Mesenchymal stem cell (in vitro differentiated cells and primary cell): ENCODE results near the gene MYLK3.

Experiments used
- DNase-seq: peaks from one replicate; pipeline ENCODE4 v3.0.0-alpha.2; 2013
- H2AFZ ChIP-seq: one replicate; pipeline ENCODE4 v1.6.1; 2013; ENCODE audit warnings: low read depth, mild to moderate bottlenecking, control low read depth, inconsistent platforms, low read length, moderate library complexity
- H2AK5ac ChIP-seq: 2 replicates; pipeline ENCODE4 v1.6.1; 2013; ENCODE audit warnings: low read length, moderate library complexity, mild to moderate bottlenecking, inconsistent platforms; ENCODE audit not compliant: severe bottlenecking
- H2BK120ac ChIP-seq: one replicate; pipeline ENCODE4 v1.6.1; 2013; ENCODE audit warnings: low read depth, mild to moderate bottlenecking, inconsistent platforms, low read length, moderate library complexity
- H2BK12ac ChIP-seq, 2 experiments: one replicate each; pipeline ENCODE4 v1.6.1; 2013; ENCODE audit warnings: inconsistent platforms in 2 of 2, low read length in 2 of 2, mild to moderate bottlenecking in 2 of 2, moderate library complexity in 2 of 2, control low read depth in 1 of 2
- H2BK15ac ChIP-seq: one replicate; pipeline ENCODE4 v1.6.1; 2013; ENCODE audit warnings: mild to moderate bottlenecking, low read depth, inconsistent platforms; ENCODE audit not compliant: poor library complexity, severe bottlenecking
- H2BK5ac ChIP-seq: 2 replicates; pipeline ENCODE4 v1.6.1; 2013; ENCODE audit warnings: low read depth, mild to moderate bottlenecking, low read length, control low read depth, inconsistent platforms; ENCODE audit not compliant: poor library complexity, severe bottlenecking
- H3K14ac ChIP-seq, 2 experiments: one replicate each; pipeline ENCODE4 v1.6.1; 2013; ENCODE audit warnings: inconsistent platforms in 2 of 2, low read length in 2 of 2, control low read depth in 1 of 2, mild to moderate bottlenecking in 1 of 2, moderate library complexity in 1 of 2
- H3K18ac ChIP-seq, 2 experiments: one replicate each; pipeline ENCODE4 v1.6.1; 2013; ENCODE audit warnings: inconsistent platforms in 2 of 2, low read length in 2 of 2, control low read depth in 1 of 2, low read depth in 1 of 2, mild to moderate bottlenecking in 1 of 2
- H3K23ac ChIP-seq, 2 experiments: one replicate each; pipeline ENCODE4 v1.6.1; 2013; ENCODE audit warnings: inconsistent platforms in 2 of 2, low read length in 2 of 2, mild to moderate bottlenecking in 2 of 2, moderate library complexity in 2 of 2, control low read depth in 1 of 2
- H3K27ac ChIP-seq: 2 replicates; pipeline ENCODE4 v1.5.1; 2013; ENCODE audit warnings: mild to moderate bottlenecking, moderate library complexity, low read length, control low read depth, inconsistent platforms; ENCODE audit not compliant: poor library complexity, severe bottlenecking
- H3K27me3 ChIP-seq, 2 experiments: 2 replicates each; pipeline versions ENCODE4 v1.6.1 to v1.7.0; 2013; ENCODE audit warnings: low read length in 2 of 2, mild to moderate bottlenecking in 2 of 2, moderate library complexity in 2 of 2, control low read depth in 1 of 2, inconsistent platforms in 1 of 2; ENCODE audit not compliant: control insufficient read depth in 1 of 2, insufficient read depth in 1 of 2
- H3K36me3 ChIP-seq, 2 experiments: 2 replicates each; pipeline versions ENCODE4 v1.6.1 to v1.7.0; 2013; ENCODE audit warnings: low read length in 2 of 2, control low read depth in 1 of 2, inconsistent platforms in 1 of 2, low read depth in 1 of 2, mild to moderate bottlenecking in 1 of 2; ENCODE audit not compliant: insufficient read depth in 2 of 2, control insufficient read depth in 1 of 2
- H3K4ac ChIP-seq, 2 experiments: one replicate each; pipeline ENCODE4 v1.6.1; 2013; ENCODE audit warnings: inconsistent platforms in 2 of 2, low read length in 2 of 2, mild to moderate bottlenecking in 2 of 2, moderate library complexity in 2 of 2, control low read depth in 1 of 2, low read depth in 1 of 2
- H3K4me1 ChIP-seq: 2 replicates; pipeline ENCODE4 v1.6.1; 2013; ENCODE audit warnings: low read depth, low read length, control low read depth; ENCODE audit not compliant: control insufficient read depth, insufficient read depth
- H3K4me2 ChIP-seq: 2 replicates; pipeline ENCODE4 v1.6.1; 2013; ENCODE audit warnings: low read length, mild to moderate bottlenecking, inconsistent platforms; ENCODE audit not compliant: poor library complexity, severe bottlenecking
- H3K4me3 ChIP-seq, 2 experiments: 2 replicates each; pipeline versions ENCODE4 v1.5.1 to v1.7.0; 2013; ENCODE audit warnings: low read length in 2 of 2, mild to moderate bottlenecking in 2 of 2, control low read depth in 1 of 2, low read depth in 1 of 2; ENCODE audit not compliant: insufficient read depth in 1 of 2
- H3K79me1 ChIP-seq: replicated peaks from 2 replicates; pipeline ENCODE4 v1.6.1; 2013; ENCODE audit warnings: mild to moderate bottlenecking, control low read depth, low read length, inconsistent platforms; ENCODE audit not compliant: poor library complexity, severe bottlenecking
- H3K9ac ChIP-seq: 2 replicates; pipeline ENCODE4 v1.7.0; 2013; ENCODE audit warnings: mild to moderate bottlenecking, low read length, moderate library complexity
- H3K9me3 ChIP-seq: 2 replicates; pipeline ENCODE4 v1.7.0; 2013; ENCODE audit warnings: mild to moderate bottlenecking, low read length; ENCODE audit not compliant: control insufficient read depth
- H4K8ac ChIP-seq: one replicate; pipeline ENCODE4 v1.6.1; 2013; ENCODE audit warnings: inconsistent platforms, mild to moderate bottlenecking, low read length, moderate library complexity
- H4K91ac ChIP-seq: one replicate; pipeline ENCODE4 v1.6.1; 2013; ENCODE audit warnings: mild to moderate bottlenecking, low read length, inconsistent platforms
- WGBS: methylation state at CpG from one replicate; pipeline ENCODE4 v1.1.7; 2013; ENCODE audit warnings: mixed read lengths; 5-methylcytosine and 5-hydroxymethylcytosine counted together

MYLK3 gene

DNA sequence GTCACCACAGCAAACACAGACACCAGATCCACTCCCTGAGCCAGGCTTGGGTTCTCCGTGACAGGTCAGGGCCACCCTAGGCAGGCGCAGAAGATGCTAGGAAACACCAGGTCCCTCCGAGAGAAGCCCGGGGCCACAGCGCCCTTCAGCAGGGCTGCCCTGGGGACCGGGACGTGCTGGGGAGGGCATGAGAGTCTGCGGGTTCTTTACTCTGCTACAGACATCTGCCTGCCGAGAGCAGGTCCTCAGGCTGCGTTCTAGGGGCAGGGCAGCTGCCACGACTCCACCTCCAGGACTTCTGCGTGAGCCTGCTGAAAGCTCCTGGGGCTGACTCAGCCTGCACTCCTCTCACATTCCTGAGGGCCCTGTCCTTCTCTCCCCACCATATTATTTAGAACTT, 11.4 kb downstream of the MYLK3 start:
- H3K4me2 ChIP-seq: no peak overlapping the region
- H4K91ac ChIP-seq: peak overlapping the region; percentile 7
- H2AFZ ChIP-seq: peak overlapping the region; percentile 57
- no peak overlapping the region for H3K14ac ChIP-seq
- H2BK120ac ChIP-seq: no peak overlapping the region
- H3K9me3 ChIP-seq: no peaks in the 10 kb centered on the region
- H2AK5ac ChIP-seq: no peak overlapping the region
- no peak overlapping the region for H4K8ac ChIP-seq
- peak overlapping the region; percentile 80 for H2BK15ac ChIP-seq
- peaks cover 4% of the 10 kb centered on the region for H3K4me1 ChIP-seq
- H3K27ac ChIP-seq: no peak overlapping the region
- H3K23ac ChIP-seq: no peak overlapping the region
- no peak overlapping the region for H2BK12ac ChIP-seq
- H2BK5ac ChIP-seq: peak overlapping the region; percentile 22
- no peak overlapping the region for H3K9ac ChIP-seq
- no peaks in the 10 kb centered on the region for H3K79me1 ChIP-seq
- peak overlapping the region in 1 of 2 experiments; percentile 14 for H3K4me3 ChIP-seq
- no peak overlapping the region for H3K4ac ChIP-seq
- H3K18ac ChIP-seq: peak overlapping the region in 1 of 2 experiments; percentile 25
- WGBS: 67% methylated on average over 11 of the region's 12 CpGs
- peaks cover 6 to 13% of the 10 kb centered on the region in 2 experiments for H3K27me3 ChIP-seq
- no peaks in the 10 kb centered on the region for H3K36me3 ChIP-seq
- peak; percentile 18 for DNase-seq

- H4K91ac ChIP-seq: no peak overlapping the region
- H3K9ac ChIP-seq: no peak overlapping the region
- WGBS: 93% methylated on average over 7 of the region's 9 CpGs
- H2BK15ac ChIP-seq: no peak overlapping the region
- H3K27me3 ChIP-seq: peaks cover 6 to 20% of the 10 kb centered on the region in 2 experiments
- no peaks in the 10 kb centered on the region for H3K9me3 ChIP-seq
- no peak overlapping the region for H3K14ac ChIP-seq
- no peak overlapping the region for H2BK5ac ChIP-seq
- no peak overlapping the region for H2BK12ac ChIP-seq
- DNase-seq: no peak
- H2BK120ac ChIP-seq: no peak overlapping the region
- no peak overlapping the region for H2AK5ac ChIP-seq
- H3K18ac ChIP-seq: no peak overlapping the region
- no peak overlapping the region for H3K4ac ChIP-seq
- H3K79me1 ChIP-seq: no peaks in the 10 kb centered on the region
- H3K36me3 ChIP-seq: no peaks in the 10 kb centered on the region
- no peak overlapping the region for H3K4me3 ChIP-seq
- H3K23ac ChIP-seq: no peak overlapping the region
- peaks cover 4% of the 10 kb centered on the region for H3K4me1 ChIP-seq
- no peak overlapping the region for H3K4me2 ChIP-seq
- no peak overlapping the region for H2AFZ ChIP-seq
- H3K27ac ChIP-seq: no peak overlapping the region
- no peak overlapping the region for H4K8ac ChIP-seq
These were observed 14.8 kb downstream of the MYLK3 start for GRCh38 chr16:46733319-46733830.

DNA sequence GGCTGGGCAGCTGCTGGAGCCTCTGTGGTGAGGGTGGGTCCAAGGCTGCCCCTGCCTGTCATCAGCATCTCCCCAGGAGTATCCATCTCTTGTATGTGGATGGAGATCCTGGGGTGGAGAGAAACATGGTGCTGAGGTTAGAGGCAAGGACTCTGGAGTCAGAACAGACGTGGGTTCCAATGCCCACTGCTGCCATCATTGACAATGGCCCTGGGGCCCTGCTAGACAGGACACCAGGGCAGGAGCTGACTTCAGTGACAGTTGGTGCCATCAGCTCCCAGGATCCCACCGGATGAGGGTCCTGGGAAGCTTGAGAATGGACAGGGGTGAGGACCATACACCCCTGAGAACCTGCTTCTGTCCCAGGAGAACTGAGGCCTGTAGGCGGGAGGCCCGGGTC, 15.6 kb downstream of the MYLK3 start:
- no peak overlapping the region for H3K23ac ChIP-seq
- peaks cover 4% of the 10 kb centered on the region for H3K4me1 ChIP-seq
- H3K79me1 ChIP-seq: no peaks in the 10 kb centered on the region
- no peak overlapping the region for H2BK15ac ChIP-seq
- no peak overlapping the region for H2AFZ ChIP-seq
- DNase-seq: no peak
- H3K18ac ChIP-seq: no peak overlapping the region
- no peak overlapping the region for H3K4me3 ChIP-seq
- no peak overlapping the region for H4K8ac ChIP-seq
- no peak overlapping the region for H2BK12ac ChIP-seq
- no peak overlapping the region for H2AK5ac ChIP-seq
- peaks cover 6 to 20% of the 10 kb centered on the region in 2 experiments for H3K27me3 ChIP-seq
- no peak overlapping the region for H3K4ac ChIP-seq
- no peak overlapping the region for H2BK5ac ChIP-seq
- H3K36me3 ChIP-seq: no peaks in the 10 kb centered on the region
- H3K9me3 ChIP-seq: no peaks in the 10 kb centered on the region
- H3K4me2 ChIP-seq: no peak overlapping the region
- 81% methylated on average over 4 of the region's 4 CpGs for WGBS
- no peak overlapping the region for H3K27ac ChIP-seq
- H2BK120ac ChIP-seq: no peak overlapping the region
- H4K91ac ChIP-seq: no peak overlapping the region
- no peak overlapping the region for H3K9ac ChIP-seq
- no peak overlapping the region for H3K14ac ChIP-seq

DNA sequence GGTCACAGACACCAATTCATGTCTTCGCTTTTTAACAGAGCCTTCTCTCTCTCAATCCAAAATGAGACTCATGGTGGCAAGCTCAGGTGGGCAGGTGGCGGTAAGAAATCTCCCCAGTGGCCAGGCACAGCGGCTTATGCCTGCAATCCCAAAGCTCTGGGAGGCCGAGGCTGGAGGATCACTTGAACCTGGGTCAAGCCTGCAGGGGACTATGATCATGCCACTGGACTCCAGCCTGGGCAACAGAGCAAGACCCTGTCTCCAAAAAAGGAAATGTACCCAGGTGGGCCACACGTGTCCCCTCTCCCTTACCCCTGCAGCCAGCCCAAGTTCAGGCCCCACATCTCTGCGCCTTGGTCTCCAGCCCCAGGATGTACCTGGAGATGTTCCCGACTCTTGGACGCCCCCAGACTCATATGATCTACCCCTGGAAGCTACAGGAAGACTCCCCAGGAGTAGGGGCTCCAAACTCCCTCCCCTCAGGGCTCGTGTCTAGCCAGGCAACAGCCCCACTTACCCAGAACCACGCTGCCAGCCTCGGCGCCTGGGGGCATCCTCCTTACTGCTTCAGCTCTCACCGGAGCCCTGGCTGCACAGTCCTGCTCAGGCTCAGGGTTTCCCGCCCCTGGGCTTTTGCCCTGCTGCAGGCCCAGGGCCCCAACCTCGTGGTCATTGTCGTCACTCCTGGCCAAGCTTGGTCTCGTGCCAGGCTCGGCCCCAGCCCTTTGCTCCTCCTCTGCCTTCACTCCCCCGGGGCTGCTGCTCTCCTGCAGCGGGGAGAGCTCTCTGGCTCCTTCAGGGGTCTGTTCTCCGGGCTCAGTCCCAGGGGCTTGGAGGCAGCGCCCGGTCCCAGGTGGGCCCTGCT, 16.2 kb downstream of the MYLK3 start:
- H3K23ac ChIP-seq: no peak overlapping the region

More for the DNA sequence above, 16.2 kb downstream of the MYLK3 start:
- H3K36me3 ChIP-seq: no peaks in the 10 kb centered on the region
- no peak overlapping the region for H3K18ac ChIP-seq
- H3K4ac ChIP-seq: no peak overlapping the region
- H3K79me1 ChIP-seq: no peaks in the 10 kb centered on the region
- no peak for DNase-seq
- no peak overlapping the region for H2BK5ac ChIP-seq
- no peak overlapping the region for H3K27ac ChIP-seq
- no peak overlapping the region for H4K8ac ChIP-seq
- peaks cover 4% of the 10 kb centered on the region for H3K4me1 ChIP-seq
- no peak overlapping the region for H2BK12ac ChIP-seq
- no peak overlapping the region for H3K4me3 ChIP-seq
- 88% methylated on average over 23 of the region's 23 CpGs for WGBS
- H3K9ac ChIP-seq: no peak overlapping the region
- H3K27me3 ChIP-seq: peaks cover 6 to 20% of the 10 kb centered on the region in 2 experiments
- no peak overlapping the region for H3K14ac ChIP-seq
- H2BK120ac ChIP-seq: no peak overlapping the region
- H2BK15ac ChIP-seq: no peak overlapping the region
- H3K4me2 ChIP-seq: no peak overlapping the region
- no peak overlapping the region for H2AK5ac ChIP-seq
- no peak overlapping the region for H4K91ac ChIP-seq
- no peaks in the 10 kb centered on the region for H3K9me3 ChIP-seq
- H2AFZ ChIP-seq: no peak overlapping the region
